IMR-90 (cell line): ENCODE results near the gene EFEMP1. TPM values are rescaled to one million over a fixed set of nuclear protein-coding genes. Genes with fewer than 3 reads are reported as not detected.

Experiments used
- ATAC-seq: fragments of 200-7000 bp; cut with Tn5 transposase; 2 replicates; pipeline ENCODE4 v1.9.1; 2020; ENCODE audit warnings: low read depth, mild to moderate bottlenecking, moderate library complexity
- BruUV-seq: library from RNA; stranded (reverse); fragments of 400-500 nt; replicated peaks from 2 replicates; lab custom pipeline; 2021; lab: Mats Ljungman, UMichigan
- CTCF ChIA-PET: fragments of 300-600 bp; formaldehyde crosslinking; extraction: SDS; loops from one replicate; lab custom pipeline; 2021; ENCODE audit warnings: antibody characterized with exemption; lab: Yijun Ruan, JAX
- POLR2A ChIA-PET: fragments of 300-600 bp; sonication (Branson Sonifier 250); formaldehyde crosslinking; loops from one replicate; lab custom pipeline; 2022; ENCODE audit warnings: antibody characterized with exemption; ENCODE audit not compliant: unreplicated experiment; lab: Charles Lee
- DNase-seq: peaks from one replicate; pipeline ENCODE4 v3.0.0; 2013
- H2AFZ ChIP-seq: replicated peaks from 2 replicates; pipeline ENCODE3; 2013; ENCODE audit warnings: low read length, mild to moderate bottlenecking; ENCODE audit not compliant: poor library complexity
- H2AK5ac ChIP-seq: 2 replicates; pipeline ENCODE4 v1.6.1; 2013; ENCODE audit warnings: low read depth, low read length, inconsistent platforms
- H2AK9ac ChIP-seq: replicated peaks from 2 replicates; pipeline ENCODE3; 2013; ENCODE audit warnings: mild to moderate bottlenecking, low read depth, low read length, moderate library complexity; ENCODE audit not compliant: poor library complexity
- H2BK120ac ChIP-seq: 2 replicates; pipeline ENCODE4 v1.6.1; 2013; ENCODE audit warnings: low read depth, low read length, inconsistent platforms
- H2BK15ac ChIP-seq: 3 replicates; pipeline ENCODE4 v1.6.1; 2013; ENCODE audit warnings: low read depth, low read length, inconsistent platforms
- H2BK20ac ChIP-seq: 2 replicates; pipeline ENCODE4 v1.6.1; 2013; ENCODE audit warnings: low read depth, mild to moderate bottlenecking, inconsistent platforms, low read length, moderate library complexity
- H2BK5ac ChIP-seq: 2 replicates; pipeline ENCODE4 v1.6.1; 2013; ENCODE audit warnings: mild to moderate bottlenecking, low read depth, low read length, inconsistent platforms; ENCODE audit not compliant: poor library complexity, severe bottlenecking
- H3K14ac ChIP-seq: replicated peaks from 2 replicates; pipeline ENCODE4 v1.6.1; 2013; ENCODE audit warnings: low read depth, low read length, inconsistent platforms
- H3K18ac ChIP-seq: 2 replicates; pipeline ENCODE4 v1.6.1; 2013; ENCODE audit warnings: low read depth, low read length, control low read depth
- H3K23ac ChIP-seq: 2 replicates; pipeline ENCODE4 v1.6.1; 2013; ENCODE audit warnings: low read depth, low read length, inconsistent platforms
- H3K27ac ChIP-seq: 2 replicates; pipeline ENCODE4 v1.5.1; 2013; ENCODE audit warnings: mild to moderate bottlenecking, control low read depth, low read length; ENCODE audit not compliant: insufficient read depth
- H3K27me3 ChIP-seq: 2 replicates; pipeline ENCODE4 v1.6.1; 2013; ENCODE audit warnings: low read length; ENCODE audit not compliant: control insufficient read depth, insufficient read depth
- H3K36me3 ChIP-seq: 2 replicates; pipeline ENCODE4 v1.6.1; 2013; ENCODE audit warnings: low read length, mixed read lengths; ENCODE audit not compliant: control insufficient read depth, insufficient read depth
- H3K4ac ChIP-seq: 2 replicates; pipeline ENCODE4 v1.6.1; 2013; ENCODE audit warnings: low read depth, low read length, inconsistent platforms
- H3K4me1 ChIP-seq: 2 replicates; pipeline ENCODE4 v1.6.1; 2013; ENCODE audit warnings: low read length, mixed read lengths; ENCODE audit not compliant: control insufficient read depth, insufficient read depth
- H3K4me2 ChIP-seq: 2 replicates; pipeline ENCODE4 v1.6.1; 2013; ENCODE audit warnings: low read depth, mild to moderate bottlenecking, control low read depth, low read length, moderate library complexity
- H3K4me3 ChIP-seq: 2 replicates; pipeline ENCODE4 v1.5.1; 2013; ENCODE audit warnings: low read depth, mild to moderate bottlenecking, control low read depth, low read length, moderate library complexity; ENCODE audit not compliant: insufficient read depth
- H3K56ac ChIP-seq: 2 replicates; pipeline ENCODE4 v1.6.1; 2013; ENCODE audit warnings: low read length, inconsistent platforms; ENCODE audit not compliant: insufficient read depth; ENCODE audit errors: extremely low read depth
- H3K79me1 ChIP-seq, 2 experiments: 2 replicates each; pipeline ENCODE4 v1.6.1; 2013; ENCODE audit warnings: low read length in 2 of 2, inconsistent platforms in 1 of 2, low read depth in 1 of 2
- H3K9ac ChIP-seq: 2 replicates; pipeline ENCODE4 v1.6.1; 2013; ENCODE audit warnings: low read depth, low read length, control low read depth
- H3K9me1 ChIP-seq: 2 replicates; pipeline ENCODE4 v1.6.1; 2013; ENCODE audit warnings: low read length, inconsistent platforms; ENCODE audit not compliant: insufficient read depth
- H3K9me3 ChIP-seq: 2 replicates; pipeline ENCODE4 v1.6.1; 2013; ENCODE audit warnings: low read length; ENCODE audit not compliant: control insufficient read depth, insufficient read depth
- H4K20me1 ChIP-seq: 2 replicates; pipeline ENCODE4 v1.6.1; 2013; ENCODE audit warnings: low read length, inconsistent platforms; ENCODE audit not compliant: insufficient read depth
- H4K5ac ChIP-seq: 2 replicates; pipeline ENCODE4 v1.6.1; 2013; ENCODE audit warnings: mild to moderate bottlenecking, low read depth, low read length, control low read depth
- H4K8ac ChIP-seq, 2 experiments: 2 replicates each; pipeline ENCODE4 v1.6.1; 2013; ENCODE audit warnings: low read depth in 2 of 2, low read length in 2 of 2, control low read depth in 1 of 2, inconsistent platforms in 1 of 2
- H4K91ac ChIP-seq: 2 replicates; pipeline ENCODE4 v1.6.1; 2013; ENCODE audit warnings: low read depth, low read length, inconsistent platforms; ENCODE audit not compliant: insufficient read depth
- CEBPB ChIP-seq: IDR thresholded peaks from 2 replicates; pipeline ENCODE4 v1.6.1; 2012; ENCODE audit warnings: low read depth, low read length, improper control_type of control experiment
- CHD1 ChIP-seq: IDR thresholded peaks from 2 replicates; pipeline ENCODE4 v1.6.1; 2012; ENCODE audit warnings: low read depth, low read length, improper control_type of control experiment
- CTCF ChIP-seq: conservative IDR thresholded peaks from 2 replicates; pipeline ENCODE4 v1.5.1; 2012; ENCODE audit warnings: mild to moderate bottlenecking, low read depth, low read length, improper control_type of control experiment
- ELK1 ChIP-seq: fragments of 150-350 bp; IDR thresholded peaks from 2 replicates; pipeline ENCODE4 v1.6.1; 2016; ENCODE audit warnings: low read depth, mild to moderate bottlenecking, low read length, moderate library complexity, borderline replicate concordance
- FOS ChIP-seq: fragments of 150-350 bp; IDR thresholded peaks from 2 replicates; pipeline ENCODE4 v1.6.1; 2016; ENCODE audit warnings: low read depth, low read length
- MAFK ChIP-seq: IDR thresholded peaks from 2 replicates; pipeline ENCODE4 v1.6.1; 2012; ENCODE audit warnings: low read depth, low read length, improper control_type of control experiment
- MXI1 ChIP-seq: IDR thresholded peaks from 2 replicates; pipeline ENCODE4 v1.6.1; 2012; ENCODE audit warnings: low read depth, mild to moderate bottlenecking, low read length, moderate library complexity, borderline replicate concordance
- NFE2L2 ChIP-seq: fragments of 150-350 bp; IDR thresholded peaks from 2 replicates; pipeline ENCODE4 v1.6.1; 2016; ENCODE audit warnings: low read depth, mild to moderate bottlenecking, low read length
- POLR2A ChIP-seq: IDR thresholded peaks from 2 replicates; pipeline ENCODE4 v1.6.1; 2012; ENCODE audit warnings: mild to moderate bottlenecking, low read depth, low read length
- RAD21 ChIP-seq: IDR thresholded peaks from 2 replicates; pipeline ENCODE4 v1.6.1; 2012; ENCODE audit warnings: low read length, improper control_type of control experiment
- RCOR1 ChIP-seq: IDR thresholded peaks from 2 replicates; pipeline ENCODE4 v1.6.1; 2012; ENCODE audit warnings: mild to moderate bottlenecking, low read length, improper control_type of control experiment; ENCODE audit not compliant: insufficient replicate concordance
- USF2 ChIP-seq: fragments of 150-350 bp; IDR thresholded peaks from 2 replicates; pipeline ENCODE4 v1.6.1; 2017; ENCODE audit warnings: mild to moderate bottlenecking, antibody characterized with exemption, low read length, low read depth
- WGBS, 2 experiments: methylation state at CpG; one replicate each; pipeline versions ENCODE4 v1.1.5 to v1.1.7; 2013; ENCODE audit warnings: missing lambda C conversion rate in 2 of 2; ENCODE audit not compliant: insufficient read length in 1 of 2; ENCODE audit errors: extremely low coverage in 2 of 2; 5-methylcytosine and 5-hydroxymethylcytosine counted together
- dilution Hi-C: fragments of 300-500 bp; cut with HindIII; formaldehyde crosslinking; loops from one replicate; pipeline ENCODE4 v1.14.3; 2018; ENCODE audit warnings: low sequenced_read_pairs; ENCODE audit not compliant: unreplicated experiment
- in situ Hi-C: fragments of 300-500 bp; cut with MboI; formaldehyde crosslinking; loops from 3 replicates; pipeline ENCODE4 v1.14.3; 2019; ENCODE audit warnings: low sequenced_read_pairs, inconsistent platforms, mixed read lengths
- intact Hi-C: fragments of 100-400 bp; cut with micrococcal nuclease; formaldehyde crosslinking; loops from 2 replicates; pipeline ENCODE4 v1.10.0; 2022
- polyA plus RNA-seq, 3 experiments: library from polyadenylated mRNA; depleted of rRNA; stranded (reverse); fragments of >200 nt; gene quantifications; 2 replicates each; pipeline ENCODE4 v1.2.3, GENCODE V29; 2012; ENCODE audit warnings: low replicate concordance in 1 of 3
- total RNA-seq: library from RNA; depleted of rRNA; stranded (reverse); fragments of >200 nt; gene quantifications from 2 replicates; pipeline ENCODE4 v1.2.3, GENCODE V29; 2012

Gene EFEMP1
- total and polyA plus RNA-seq, 2 of the 4 experiments (the other 2 are of a cell fraction), result 214 to 219 TPM

GRCh38 chr2:55848096-55848495, 75.5 kb downstream of the EFEMP1 start:
- Histone ChIP-seq H3K23ac (peak overlapping the region; percentile 72; the same call in 1 of the 2 replicates), H2BK15ac (peak overlapping the region; percentile 52; the same call in 2 of the 3 replicates), H2BK20ac (peak overlapping the region; percentile 81), H3K9ac (no peak overlapping the region; the same call in 1 of the 2 replicates), H4K91ac (peak overlapping the region; percentile 77; the same call in 1 of the 2 replicates), H3K27ac (no peak overlapping the region; the same call in 1 of the 2 replicates), H3K14ac (peak overlapping the region; percentile 71), H2AK5ac (no peak overlapping the region), H2AK9ac (no peak overlapping the region), H3K18ac (peak overlapping the region; percentile 69), H3K9me1 (peaks cover 3% of the 10 kb centered on the region; the same call in 1 of the 2 replicates), H2BK120ac (peak overlapping the region; percentile 64), H3K4me3 (no peak overlapping the region), H3K4ac (peak overlapping the region; percentile 9; the same call in 1 of the 2 replicates), H4K20me1 (no peaks in the 10 kb centered on the region), H2AFZ (no peak overlapping the region), H3K4me1 (peaks cover 13% of the 10 kb centered on the region), H3K56ac (peak overlapping the region; percentile 37; the same call in 1 of the 2 replicates), H3K36me3 (no peaks in the 10 kb centered on the region), H4K8ac (peak overlapping the region; percentile 50 to 66), H2BK5ac (peak overlapping the region; percentile 56), H3K27me3 (no peaks in the 10 kb centered on the region), H4K5ac (peak overlapping the region; percentile 56; the same call in 1 of the 2 replicates), H3K79me1 (no peaks in the 10 kb centered on the region), H3K4me2 (peak overlapping the region; percentile 42; the same call in 1 of the 2 replicates), H3K9me3 (no peaks in the 10 kb centered on the region)
- TF ChIP-seq USF2 (no peak), CTCF (no peak), RCOR1 (no peak), CEBPB (no peak), NFE2L2 (no peak), CHD1 (no peak), MAFK (no peak), FOS (no peak), POLR2A (no peak), ELK1 (no peak), RAD21 (no peak), MXI1 (no peak)
- DNase-seq, result peak; percentile 22
- intact Hi-C loops (no loop called here), in situ Hi-C loops (no loop called here), dilution Hi-C loops (no loop called here)
- CTCF ChIA-PET, result interaction anchor here (0.6 kb wide), 2 partner anchors 76 to 114 kb away, joined by 3 read pairs; no protein-coding TSS in a partner anchor
- no TSS peak for BruUV-seq
- POLR2A ChIA-PET, result no interaction called here
- ATAC-seq, result peak; percentile 35; the same call in 1 of the 2 replicates
- WGBS, 2 experiments, result no CpG with 5 or more reads among the region's 1 CpG
